SK-N-SH (cell line): ENCODE data around the gene HAPLN2. TPM values are rescaled to one million over a fixed set of nuclear protein-coding genes. Genes with fewer than 3 reads are reported as not detected.
A peak's percentile ranks its signal among the peaks of the same experiment; 100 is the strongest.

Source experiments
- CTCF ChIA-PET: fragments of 300-600, 350-600 bp; formaldehyde crosslinking; extraction: SDS; loops from one replicate; lab custom pipeline; 2021; lab: Yijun Ruan, JAX
- POLR2A ChIA-PET: fragments of 350-600 bp; sonication (Branson Sonifier 250); formaldehyde crosslinking; extraction: SDS; loops from one replicate; lab custom pipeline; 2020; ENCODE audit warnings: antibody characterized with exemption, inconsistent platforms; lab: Yijun Ruan, JAX
- DNase-seq: peaks from one replicate; pipeline ENCODE4 v3.0.0; 2012
- H2AFZ ChIP-seq: fragments of 200-600 bp; sonication (generic); 2 replicates; pipeline ENCODE4 v1.8.1; 2016; ENCODE audit warnings: antibody characterized with exemption, mild to moderate bottlenecking, low read depth
- H3F3A ChIP-seq: fragments of 200-600 bp; sonication (generic); replicated peaks from 2 replicates; pipeline ENCODE3; 2016; ENCODE audit warnings: antibody characterized with exemption, mild to moderate bottlenecking; ENCODE audit not compliant: insufficient read depth
- H3K27ac ChIP-seq, 2 experiments: fragments of 200-500 bp in 1 of 2; fragments of 200-600 bp in 1 of 2; sonication (Bioruptor generic) in 1 of 2; sonication (generic), shearing (Covaris generic) in 1 of 2; 2 replicates each; pipeline versions ENCODE4 v1.5.1 to v1.6.1; 2014 to 2016; ENCODE audit warnings: low read depth in 2 of 2, inconsistent platforms in 1 of 2, low read length in 1 of 2, mild to moderate bottlenecking in 1 of 2, mixed read lengths in 1 of 2
- H3K27me3 ChIP-seq: fragments of 200-600 bp; sonication (generic), shearing (Covaris generic); 2 replicates; pipeline ENCODE4 v1.6.1; 2016; ENCODE audit warnings: mixed run types; ENCODE audit not compliant: insufficient read depth
- H3K36me3 ChIP-seq, 2 experiments: fragments of 200-500 bp in 1 of 2; fragments of 200-600 bp in 1 of 2; sonication (Bioruptor generic) in 1 of 2; sonication (generic) in 1 of 2; replicated peaks in 1 of 2; 2 replicates each; pipeline versions ENCODE3 to v1.5.1; 2014 to 2016; ENCODE audit warnings: low read length in 1 of 2, mild to moderate bottlenecking in 1 of 2; ENCODE audit not compliant: insufficient read depth in 2 of 2, control insufficient read depth in 1 of 2
- H3K4me1 ChIP-seq, 2 experiments: fragments of 200-500 bp in 1 of 2; fragments of 200-600 bp in 1 of 2; sonication (Bioruptor generic) in 1 of 2; sonication (generic), shearing (Covaris generic) in 1 of 2; 2 replicates each; pipeline versions ENCODE4 v1.5.1 to v1.6.1; 2014 to 2016; ENCODE audit warnings: low read depth in 1 of 2, low read length in 1 of 2, mixed run types in 1 of 2; ENCODE audit not compliant: insufficient read depth in 2 of 2, control insufficient read depth in 1 of 2
- H3K4me2 ChIP-seq: fragments of 200-600 bp; sonication (generic), shearing (Covaris generic); 2 replicates; pipeline ENCODE4 v1.6.1; 2017; ENCODE audit warnings: mixed run types
- H3K4me3 ChIP-seq, 2 experiments: fragments of 200-500 bp in 1 of 2; fragments of 200-600 bp in 1 of 2; sonication (Bioruptor generic) in 1 of 2; sonication (generic), shearing (Covaris generic) in 1 of 2; 2 replicates each; pipeline versions ENCODE4 v1.5.1 to v1.8.1; 2014 to 2016; ENCODE audit warnings: low read depth in 2 of 2, inconsistent platforms in 1 of 2, low read length in 1 of 2, mild to moderate bottlenecking in 1 of 2, mixed read lengths in 1 of 2, moderate library complexity in 1 of 2
- H3K79me2 ChIP-seq: fragments of 200-600 bp; sonication (generic); 2 replicates; pipeline ENCODE4 v1.8.1; 2017; ENCODE audit warnings: mild to moderate bottlenecking; ENCODE audit not compliant: insufficient read depth
- H3K9ac ChIP-seq: fragments of 200-600 bp; sonication (generic); 2 replicates; pipeline ENCODE4 v1.6.1; 2017; ENCODE audit warnings: mixed run types
- H3K9me2 ChIP-seq: fragments of 200-600 bp; sonication (generic); 2 replicates; pipeline ENCODE4 v1.6.1; 2017; ENCODE audit warnings: mixed run types
- H3K9me3 ChIP-seq: fragments of 200-600 bp; sonication (generic); 2 replicates; pipeline ENCODE4 v1.6.1; 2017; ENCODE audit warnings: mixed run types, mild to moderate bottlenecking, moderate library complexity
- H4K20me1 ChIP-seq: fragments of 200-600 bp; sonication (generic); 2 replicates; pipeline ENCODE4 v1.6.1; 2017; ENCODE audit warnings: mild to moderate bottlenecking, mixed run types; ENCODE audit not compliant: insufficient read depth
- CHD2 ChIP-seq: fragments of 150-350 bp; IDR thresholded peaks from 2 replicates; pipeline ENCODE4 v1.6.1; 2018; ENCODE audit warnings: low read length; ENCODE audit not compliant: partially characterized antibody
- ELF1 ChIP-seq: IDR thresholded peaks from 2 replicates; pipeline ENCODE4 v1.4.0; 2012
- EP300 ChIP-seq, 2 experiments: IDR thresholded peaks; 2 replicates each; pipeline versions ENCODE4 v1.4.0 to v1.6.1; 2012; ENCODE audit warnings: borderline replicate concordance in 1 of 2, low read depth in 1 of 2, low read length in 1 of 2
- GABPA ChIP-seq: IDR thresholded peaks from 2 replicates; pipeline ENCODE4 v1.4.0; 2012; ENCODE audit warnings: low read depth, mild to moderate bottlenecking
- JUND ChIP-seq: IDR thresholded peaks from 2 replicates; pipeline ENCODE4 v1.4.0; 2012
- MAX ChIP-seq: IDR thresholded peaks from 2 replicates; pipeline ENCODE4 v1.4.0; 2012; ENCODE audit warnings: low read depth
- MEF2A ChIP-seq: IDR thresholded peaks from 2 replicates; pipeline ENCODE4 v1.4.0; 2012; ENCODE audit warnings: low read depth, borderline replicate concordance
- MXI1 ChIP-seq: IDR thresholded peaks from 2 replicates; pipeline ENCODE4 v1.6.1; 2012; ENCODE audit warnings: mild to moderate bottlenecking, low read depth, low read length, improper control_type of control experiment
- NFIC ChIP-seq: IDR thresholded peaks from 2 replicates; pipeline ENCODE4 v1.4.0; 2012; ENCODE audit warnings: borderline replicate concordance
- POLR2AphosphoS5 ChIP-seq: IDR thresholded peaks from 2 replicates; pipeline ENCODE4 v1.6.1; 2012; ENCODE audit warnings: low read depth, low read length
- SIN3A ChIP-seq: IDR thresholded peaks from 2 replicates; pipeline ENCODE4 v1.6.1; 2012; ENCODE audit warnings: low read depth, mild to moderate bottlenecking, low read length, moderate library complexity, borderline replicate concordance
- TAF1 ChIP-seq: IDR thresholded peaks from 2 replicates; pipeline ENCODE4 v1.6.1; 2012; ENCODE audit warnings: low read depth, mild to moderate bottlenecking, low read length, moderate library complexity, borderline replicate concordance
- USF1 ChIP-seq: IDR thresholded peaks from 2 replicates; pipeline ENCODE4 v1.4.0; 2012; ENCODE audit warnings: low read depth, borderline replicate concordance
- WGBS: methylation state at CpG from one replicate; pipeline ENCODE4 v1.1.6; 2017; ENCODE audit warnings: low lambda C conversion rate; 5-methylcytosine and 5-hydroxymethylcytosine counted together
- polyA plus RNA-seq, 3 experiments: library from polyadenylated mRNA; depleted of rRNA; stranded (reverse); fragments of >200 nt; gene quantifications; 2 replicates each; pipeline ENCODE4 v1.2.3, GENCODE V29; 2012
- TF ChIP-seq, protein P1 (sequence below): fragments of 150-350 bp; IDR thresholded peaks from 2 replicates; pipeline ENCODE4 v1.6.1; 2017; ENCODE audit warnings: antibody characterized with exemption, low read length, low read depth, borderline replicate concordance

The HAPLN2 gene
- polyA plus RNA-seq, 1 of the 3 experiments (the other 2 are of a cell fraction) = 0.20 TPM

GRCh38 chr1:156571261-156571852 is 47.9 kb upstream of the HAPLN2 start (continued):
- no peak; the same call in 1 of the 2 replicates for TF ChIP-seq MAX
- TF ChIP-seq, all 33 proteins: peak for 6

GRCh38 chr1:156571919-156572662 is 47.1 kb upstream of the HAPLN2 start, which contains the start of gene IQGAP3:
Gene IQGAP3, minus strand, starts transcription at chr1:156572565. Its CDS starts 36 bp downstream, at chr1:156572529.
- Histone ChIP-seq H3K27me3 (no peaks in the 10 kb centered on the region), H3K4me2 (peak within 1 kb of the TSS; percentile 83), H3F3A (peaks cover 14% of the 10 kb centered on the region), H3K27ac (peak within 1 kb of the TSS in 1 of 2 experiments; percentile 83; a peak in 2 of 4 replicates), H2AFZ (peak within 1 kb of the TSS; percentile 75), H4K20me1 (peaks cover 4% of the 10 kb centered on the region; the same call in 1 of the 2 replicates), H3K9me3 (no peaks in the 10 kb centered on the region), H3K36me3 (peaks cover 7 to 8% of the 10 kb centered on the region in 2 experiments), H3K4me1 (peaks cover 7 to 15% of the 10 kb centered on the region in 2 experiments; a peak in 3 of 4 replicates), H3K9ac (peak within 1 kb of the TSS; percentile 72), H3K4me3 (peak within 1 kb of the TSS; percentile 67 to 72), H3K9me2 (no peaks in the 10 kb centered on the region), H3K79me2 (peaks cover 34% of the 10 kb centered on the region)
- POLR2A ChIA-PET = interaction anchor here (0.7 kb wide), 2 partner anchors 23 to 375 kb away, joined by 3 read pairs; no protein-coding TSS in a partner anchor
- WGBS = 0% methylated on average over 28 of the region's 38 CpGs
- CTCF ChIA-PET = interaction anchor here (0.5 to 2.5 kb wide), 11 partner anchors 11 to 187 kb away, joined by 3 to 13 read pairs (median 3); partner anchors contain the start of gene NAXE
- peak; percentile 94 for DNase-seq
- TF ChIP-seq ELF1 (peak; percentile 80), MAX (peak; percentile 85), EP300 (IDR thresholded peaks at IDR 0.05; ENCODE audit: borderline replicate concordance in 1 of 2, low read depth in 1 of 2, low read length in 1 of 2) (no peak), SIN3A (peak; percentile 99), USF1 (no peak), TAF1 (peak; percentile 51), CHD2 (peak; percentile 78), JUND (no peak), MEF2A (no peak), GABPA (peak; percentile 87), POLR2AphosphoS5 (peak; percentile 42; the same call in 1 of the 2 replicates), MXI1 (peak; percentile 96), NFIC (no peak)
- TF ChIP-seq, protein P1, sequence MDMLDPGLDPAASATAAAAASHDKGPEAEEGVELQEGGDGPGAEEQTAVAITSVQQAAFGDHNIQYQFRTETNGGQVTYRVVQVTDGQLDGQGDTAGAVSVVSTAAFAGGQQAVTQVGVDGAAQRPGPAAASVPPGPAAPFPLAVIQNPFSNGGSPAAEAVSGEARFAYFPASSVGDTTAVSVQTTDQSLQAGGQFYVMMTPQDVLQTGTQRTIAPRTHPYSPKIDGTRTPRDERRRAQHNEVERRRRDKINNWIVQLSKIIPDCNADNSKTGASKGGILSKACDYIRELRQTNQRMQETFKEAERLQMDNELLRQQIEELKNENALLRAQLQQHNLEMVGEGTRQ = no peak
